GM18508 (cell line): ENCODE data around the gene CCNQ.

Experiments
- ATAC-seq: cut with Tn5 transposase; IDR thresholded peaks from one replicate; pipeline ENCODE4 v1.9.1; 2021; ENCODE audit warnings: moderate number of reproducible peaks; ENCODE audit not compliant: insufficient read depth, unreplicated experiment

Gene CCNQ

GRCh38 chrX:153549231-153549630 is 49.7 kb downstream of the CCNQ start:
- no peak for ATAC-seq

GRCh38 chrX:153547195-153547594 is 51.7 kb downstream of the CCNQ start:
- no peak for ATAC-seq

GRCh38 chrX:153546386-153546785 is 52.6 kb downstream of the CCNQ start:
- no peak for ATAC-seq

GRCh38 chrX:153544727-153545126 is 54.2 kb downstream of the CCNQ start:
- no peak for ATAC-seq

GRCh38 chrX:153539979-153540358 is 59.0 kb downstream of the CCNQ start:
- ATAC-seq = no peak

GRCh38 chrX:153539171-153539978 is 59.6 kb downstream of the CCNQ start:
- ATAC-seq = no peak

- no peak for ATAC-seq
These were observed 60.5 kb downstream of the CCNQ start for GRCh38 chrX:153538424-153538823.
